HFFc6 (cell line): ENCODE data around the gene EIF2AK3. TPM values are rescaled to one million over a fixed set of nuclear protein-coding genes. Genes with fewer than 3 reads are reported as not detected.

ENCODE experiments used
- DNase-seq: peaks from one replicate; pipeline ENCODE4 v3.0.0-alpha.2; 2018
- H3K27ac Mint-ChIP-seq: 2 replicates; pipeline ENCODE4 v1.8.0; 2020; ENCODE audit warnings: mild to moderate bottlenecking, mixed read lengths
- H3K27me3 Mint-ChIP-seq: 2 replicates; pipeline ENCODE4 v1.8.0; 2021; ENCODE audit warnings: mild to moderate bottlenecking, moderate library complexity, mixed read lengths; ENCODE audit not compliant: insufficient read depth
- H3K36me3 Mint-ChIP-seq: 2 replicates; pipeline ENCODE4 v1.8.0; 2021; ENCODE audit warnings: low read depth, mixed read lengths
- H3K4me1 Mint-ChIP-seq: 2 replicates; pipeline ENCODE4 v1.8.0; 2020; ENCODE audit warnings: low read depth, mixed read lengths
- H3K4me3 Mint-ChIP-seq: 2 replicates; pipeline ENCODE4 v1.8.0; 2020; ENCODE audit warnings: mild to moderate bottlenecking, moderate library complexity, mixed read lengths
- H3K9me3 Mint-ChIP-seq: 2 replicates; pipeline ENCODE4 v1.8.0; 2020; ENCODE audit warnings: mild to moderate bottlenecking, mixed read lengths
- CTCF ChIP-seq: fragments of 200-600 bp; sonication (generic); IDR thresholded peaks from 2 replicates; pipeline ENCODE4 v1.5.0; 2021; ENCODE audit warnings: antibody characterized with exemption, mild to moderate bottlenecking
- total RNA-seq, 6 experiments: library from RNA; stranded (reverse); fragmentation: NEBNext Ultra II Directional; extraction: Animal tissue kit (Norgen Biotek cat#: 25700); gene quantifications; 2 replicates in 1 of 6; 3 replicates in 5 of 6; pipeline ENCODE4 v1.2.3, GENCODE V29; 2021

EIF2AK3 gene
- total RNA-seq, 6 experiments from 2014 or later: 10.1 to 12.3 (median 11.1) TPM

GRCh38 chr2:88667219-88667618 lies 40.0 kb upstream of the EIF2AK3 start:
- H3K36me3 Mint-ChIP-seq: no peaks in the 10 kb centered on the region
- no peak overlapping the region for H3K4me3 Mint-ChIP-seq
- no peaks in the 10 kb centered on the region for H3K9me3 Mint-ChIP-seq
- peak; percentile 28; the same call in 1 of the 2 replicates for TF ChIP-seq CTCF
- no peaks in the 10 kb centered on the region for H3K4me1 Mint-ChIP-seq
- H3K27me3 Mint-ChIP-seq: peaks cover 8% of the 10 kb centered on the region
- no peak for DNase-seq
- no peak overlapping the region for H3K27ac Mint-ChIP-seq

- Mint-ChIP-seq H3K4me3 (no peak overlapping the region), H3K4me1 (no peaks in the 10 kb centered on the region), H3K27me3 (peaks cover 8% of the 10 kb centered on the region), H3K9me3 (no peaks in the 10 kb centered on the region), H3K36me3 (no peaks in the 10 kb centered on the region), H3K27ac (no peak overlapping the region)
- TF ChIP-seq CTCF: no peak
- DNase-seq: no peak
These were observed 39.3 kb upstream of the EIF2AK3 start for GRCh38 chr2:88666576-88666975.

GRCh38 chr2:88660622-88661021 lies 33.4 kb upstream of the EIF2AK3 start:
- TF ChIP-seq CTCF: no peak
- H3K27ac Mint-ChIP-seq: no peak overlapping the region

GRCh38 chr2:88659538-88659915 lies 32.3 kb upstream of the EIF2AK3 start:
- Mint-ChIP-seq H3K4me3 (peak overlapping the region; percentile 79), H3K36me3 (peaks cover 9% of the 10 kb centered on the region), H3K4me1 (peaks cover 58% of the 10 kb centered on the region), H3K27ac (peak overlapping the region; percentile 90), H3K27me3 (peaks cover 3% of the 10 kb centered on the region), H3K9me3 (peaks cover 5% of the 10 kb centered on the region)
- no peak for TF ChIP-seq CTCF
- peak; percentile 65 for DNase-seq

More at GRCh38 chr2:88660622-88661021, 33.4 kb upstream of the EIF2AK3 start:
- peaks cover 47% of the 10 kb centered on the region for H3K4me1 Mint-ChIP-seq
- no peaks in the 10 kb centered on the region for H3K9me3 Mint-ChIP-seq
- H3K4me3 Mint-ChIP-seq: no peak overlapping the region
- no peaks in the 10 kb centered on the region for H3K36me3 Mint-ChIP-seq
- peaks cover 3% of the 10 kb centered on the region for H3K27me3 Mint-ChIP-seq
- DNase-seq: no peak

GRCh38 chr2:88658881-88659537 lies 31.7 kb upstream of the EIF2AK3 start:
- Mint-ChIP-seq H3K36me3 (peaks cover 9% of the 10 kb centered on the region), H3K27me3 (peaks cover 3% of the 10 kb centered on the region; the same call in 1 of the 2 replicates), H3K27ac (peak overlapping the region; percentile 90), H3K9me3 (peaks cover 5% of the 10 kb centered on the region), H3K4me3 (peak overlapping the region; percentile 79), H3K4me1 (peaks cover 63% of the 10 kb centered on the region)
- TF ChIP-seq CTCF: no peak
- DNase-seq: peak; percentile 17
